C4-2B (cell line): ENCODE data around the gene PRPF6.

Experiments used
- CTCF ChIP-seq: fragments of 450-650 bp; conservative IDR thresholded peaks from 2 replicates; pipeline ENCODE4 v1.5.1; 2017; ENCODE audit warnings: mild to moderate bottlenecking
- ZFX ChIP-seq: fragments of 450-650 bp; IDR thresholded peaks from 2 replicates; pipeline ENCODE4 v1.6.1; 2017

GRCh38 chr20:64023361-64024140, 42.6 kb downstream of the PRPF6 start:
- TF ChIP-seq CTCF, result no peak
- no peak for TF ChIP-seq ZFX
